ENCODE results near the gene CAPN11. TPM values are rescaled to one million over a fixed set of nuclear protein-coding genes. Genes with fewer than 3 reads are reported as not detected.
A peak's percentile ranks its signal among the peaks of the same experiment; 100 is the strongest.

Gene CAPN11
- total and polyA plus RNA-seq, 9 of the 15 experiments (the other 6 are each of a cell fraction or from before 2014, with no cell fraction given), result 0.03 to 0.61 (median 0.17) TPM; not detected in 1

DNA sequence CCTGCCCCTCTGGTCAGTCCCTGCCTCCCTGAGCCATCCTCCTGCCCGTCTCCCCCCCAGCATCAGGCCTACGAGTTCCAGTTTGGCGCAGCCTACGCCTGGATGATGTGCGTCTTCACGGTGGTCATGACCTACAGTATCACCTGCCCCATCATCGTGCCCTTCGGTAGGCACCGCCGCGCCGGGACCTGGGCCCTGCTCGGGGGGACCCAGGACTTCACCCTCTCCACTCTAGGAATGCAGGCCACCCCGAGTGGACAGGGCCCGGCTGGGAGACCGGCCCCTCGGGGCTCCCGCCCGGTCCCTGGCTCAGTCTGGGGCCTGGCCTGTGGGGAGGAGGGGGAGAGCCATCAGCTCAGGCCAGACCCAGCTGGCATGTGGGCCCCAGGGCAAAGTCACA is 6.1 kb upstream of the CAPN11 start:
- ChIA-PET POLR2A (interaction anchor here (1.8 kb wide), 1 partner anchor 10 kb away, joined by 6 read pairs; no protein-coding TSS in a partner anchor), CTCF (ENCODE audit: low intra/inter-chr PET ratio) (interaction anchor here (1.6 to 2.2 kb wide), 4 partner anchors 53 to 383 kb away, joined by 6 to 15 read pairs (median 10); partner anchors contain the start of gene VEGFA)
- WGBS (ENCODE audit: insufficient coverage, low coverage, missing lambda C conversion rate), result 88% methylated on average over 18 of the region's 19 CpGs

GRCh38 chr6:44154067-44154466 is 4.6 kb upstream of the CAPN11 start:
- ATAC-seq, result no peak
- H3K9me3 ChIP-seq (replicated peaks; ENCODE audit: control insufficient read depth, insufficient read depth, low read depth, low read length), result no peaks in the 10 kb centered on the region
- H3K9me1 ChIP-seq (ENCODE audit: control insufficient read depth, insufficient read depth, low read length), result no peaks in the 10 kb centered on the region
- peaks cover 0 to 28% of the 10 kb centered on the region in 2 experiments; a peak in 3 of 5 replicates for H3K4me1 ChIP-seq (replicated peaks in 1 of 2; ENCODE audit: control insufficient read depth in 2 of 2, insufficient read depth in 2 of 2, low read length in 2 of 2)
- TF ChIP-seq ZNF561 (CRISPR knock-in tag; conservative IDR thresholded peaks at IDR 0.05), result no peak
- TF ChIP-seq RBFOX2 (IDR thresholded peaks at IDR 0.05; ENCODE audit: low read depth, low read length), result peak; percentile 34; the same call in 1 of the 2 replicates
- peaks cover 40% of the 10 kb centered on the region; the same call in 1 of the 3 replicates for H3K36me3 ChIP-seq (ENCODE audit: control insufficient read depth, insufficient read depth, low read length)
- no peak for DNase-seq (ENCODE audit: extremely low read depth in 1 of 4, low spot score in 3 of 4)
- no peak overlapping the region for H2AFZ ChIP-seq (ENCODE audit: low read depth, low read length)
- no peaks in the 10 kb centered on the region for H3K27me3 ChIP-seq (ENCODE audit: control insufficient read depth in 2 of 2, insufficient read depth in 2 of 2, low read length in 2 of 2)
- CTCF ChIA-PET (ENCODE audit: low intra/inter-chr PET ratio), result no interaction called here
- peak overlapping the region in 1 of 2 experiments; percentile 6; a peak in 2 of 4 replicates for H3K9ac ChIP-seq (ENCODE audit: insufficient read depth in 1 of 2, low read depth in 2 of 2, low read length in 2 of 2)
- H4K20me1 ChIP-seq (replicated peaks; ENCODE audit: control insufficient read depth, insufficient read depth, low read length), result peaks cover 3% of the 10 kb centered on the region; the same call in 1 of the 2 replicates
- in situ Hi-C loops (cut with MboI), result loop anchor here (5.0 kb wide), 1 partner anchor 52 kb away; no protein-coding TSS in a partner anchor
- H3K79me2 ChIP-seq (ENCODE audit: control insufficient read depth, insufficient read depth, low read length), result no peaks in the 10 kb centered on the region
- POLR2A ChIA-PET, result interaction anchor here (0.8 to 1.8 kb wide), 2 partner anchors 8 to 93 kb away, joined by 3 to 6 read pairs; partner anchors contain the start of gene HSP90AB1
- no peak overlapping the region for H3K4me2 ChIP-seq (ENCODE audit: insufficient read depth, low read length)
- no TSS peak for BruUV-seq (replicated peaks)
- 85% methylated on average over 12 of the region's 12 CpGs for WGBS (ENCODE audit: insufficient coverage, low coverage, missing lambda C conversion rate)
- intact Hi-C loops (cut with micrococcal nuclease), result loop anchor here (5.0 kb wide), 1 partner anchor 37 kb away; no protein-coding TSS in a partner anchor
- H3K4me3 ChIP-seq, result no peak overlapping the region
- FAIRE-seq, result no peak
- no peak overlapping the region for H3K27ac ChIP-seq (ENCODE audit: extremely low read depth, low read depth, low read length)

More for the DNA sequence above, 6.1 kb upstream of the CAPN11 start:
- BruUV-seq (replicated peaks), result no TSS peak
- Histone ChIP-seq H3K9me1 (ENCODE audit: control insufficient read depth, insufficient read depth, low read length) (no peaks in the 10 kb centered on the region), H2AFZ (ENCODE audit: low read depth, low read length) (no peak overlapping the region), H3K27me3 (ENCODE audit: control insufficient read depth in 2 of 2, insufficient read depth in 2 of 2, low read length in 2 of 2) (no peaks in the 10 kb centered on the region), H3K79me2 (ENCODE audit: control insufficient read depth, insufficient read depth, low read length) (no peaks in the 10 kb centered on the region), H3K9ac (ENCODE audit: insufficient read depth in 1 of 2, low read depth in 2 of 2, low read length in 2 of 2) (peak overlapping the region in 1 of 2 experiments; percentile 10; a peak in 1 of 4 replicates), H3K9me3 (replicated peaks; ENCODE audit: control insufficient read depth, insufficient read depth, low read depth, low read length) (no peaks in the 10 kb centered on the region), H3K4me3 (no peak overlapping the region), H3K4me2 (ENCODE audit: insufficient read depth, low read length) (no peak overlapping the region), H3K36me3 (ENCODE audit: control insufficient read depth, insufficient read depth, low read length) (peaks cover 55% of the 10 kb centered on the region), H3K4me1 (replicated peaks in 1 of 2; ENCODE audit: control insufficient read depth in 2 of 2, insufficient read depth in 2 of 2, low read length in 2 of 2) (peaks cover 0 to 28% of the 10 kb centered on the region in 2 experiments; a peak in 3 of 5 replicates), H4K20me1 (replicated peaks; ENCODE audit: control insufficient read depth, insufficient read depth, low read length) (peaks cover 3% of the 10 kb centered on the region; the same call in 1 of the 2 replicates), H3K27ac (ENCODE audit: extremely low read depth, low read depth, low read length) (no peak overlapping the region)
- intact Hi-C loops (cut with micrococcal nuclease) (loop anchor here (1.0 to 5.0 kb wide), 2 partner anchors 35 to 56 kb away; no protein-coding TSS in a partner anchor), in situ Hi-C loops (cut with MboI) (loop anchor here (5.0 kb wide), 1 partner anchor 50 kb away; no protein-coding TSS in a partner anchor)
- ATAC-seq (no peak), FAIRE-seq (no peak), DNase-seq (ENCODE audit: extremely low read depth in 1 of 4, low spot score in 3 of 4) (no peak)
- TF ChIP-seq POLR2G (IDR thresholded peaks at IDR 0.05; ENCODE audit: low read depth, low read length), result peak; percentile 45
- no peak for TF ChIP-seq KLF10 (CRISPR knock-in tag; IDR thresholded peaks at IDR 0.05)

All from K562 (cell line).